HUES64 (cell line): ENCODE measurements around the gene SLC44A3.

ENCODE experiments used
- H3K27ac ChIP-seq: 2 replicates; pipeline ENCODE4 v1.7.0; 2013; ENCODE audit warnings: low read depth, low read length, inconsistent platforms
- H3K27me3 ChIP-seq: 2 replicates; pipeline ENCODE4 v1.6.1; 2013; ENCODE audit warnings: mild to moderate bottlenecking, low read length; ENCODE audit not compliant: insufficient read depth
- H3K36me3 ChIP-seq: 2 replicates; pipeline ENCODE4 v1.6.1; 2013; ENCODE audit warnings: mild to moderate bottlenecking, low read length; ENCODE audit not compliant: insufficient read depth
- H3K4me1 ChIP-seq: 2 replicates; pipeline ENCODE4 v1.6.1; 2013; ENCODE audit warnings: mild to moderate bottlenecking, low read length, moderate library complexity; ENCODE audit not compliant: insufficient read depth
- H3K4me3 ChIP-seq: 2 replicates; pipeline ENCODE4 v1.5.1; 2013; ENCODE audit warnings: mild to moderate bottlenecking, low read length, moderate library complexity
- H3K9ac ChIP-seq: 2 replicates; pipeline ENCODE4 v1.6.1; 2013; ENCODE audit warnings: mild to moderate bottlenecking, low read depth, low read length
- H3K9me3 ChIP-seq: 2 replicates; pipeline ENCODE4 v1.6.1; 2013; ENCODE audit warnings: low read depth, low read length; ENCODE audit not compliant: insufficient read depth
- WGBS: fragments of 150-250, 120-280 bp; methylation state at CpG from one replicate; pipeline ENCODE4 v1.1.7; 2013; ENCODE audit warnings: missing lambda C conversion rate; 5-methylcytosine and 5-hydroxymethylcytosine counted together

Gene SLC44A3

GRCh38 chr1:94819238-94819944 lies 766 bp upstream of the SLC44A3 start:
- no peaks in the 10 kb centered on the region for H3K36me3 ChIP-seq
- peaks cover 16% of the 10 kb centered on the region for H3K27me3 ChIP-seq
- WGBS, result 38% methylated on average over 13 of the region's 14 CpGs
- H3K9ac ChIP-seq, result peak overlapping the region; percentile 75
- peaks cover 5% of the 10 kb centered on the region; the same call in 1 of the 2 replicates for H3K9me3 ChIP-seq
- H3K4me3 ChIP-seq, result peak overlapping the region; percentile 70
- H3K27ac ChIP-seq, result no peak overlapping the region; the same call in 1 of the 2 replicates
- H3K4me1 ChIP-seq, result peaks cover 9% of the 10 kb centered on the region

DNA sequence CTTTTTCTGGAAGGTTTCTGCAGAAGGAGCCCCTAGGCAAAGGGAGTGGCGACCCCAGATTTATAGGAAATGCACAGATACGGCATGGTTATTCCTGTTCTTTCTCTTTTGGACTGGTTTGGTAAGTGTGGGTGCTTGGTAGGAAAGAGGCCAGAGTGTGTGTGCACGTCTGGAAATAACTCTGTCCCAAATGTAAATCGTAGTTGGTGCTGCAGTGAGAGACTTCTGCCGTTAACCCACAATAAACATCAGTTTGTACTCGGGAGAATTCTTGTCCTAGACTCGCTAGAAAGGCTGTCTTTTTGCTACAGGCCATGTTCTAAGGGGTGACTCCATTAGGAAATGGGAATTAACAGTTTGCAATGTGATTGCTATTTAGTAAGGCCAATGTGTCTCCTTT lies 779 bp downstream of the SLC44A3 start:
- Histone ChIP-seq H3K4me1 (peaks cover 9% of the 10 kb centered on the region), H3K27ac (no peak overlapping the region), H3K9me3 (peaks cover 5% of the 10 kb centered on the region; the same call in 1 of the 2 replicates), H3K27me3 (peaks cover 16% of the 10 kb centered on the region), H3K9ac (peak overlapping the region; percentile 79; the same call in 1 of the 2 replicates), H3K36me3 (no peaks in the 10 kb centered on the region), H3K4me3 (peak overlapping the region; percentile 70)
- WGBS, result 76% methylated on average over 6 of the region's 7 CpGs

GRCh38 chr1:94821636-94822305 lies 1.6 kb downstream of the SLC44A3 start:
- Histone ChIP-seq H3K9me3 (peaks cover 5% of the 10 kb centered on the region; the same call in 1 of the 2 replicates), H3K9ac (no peak overlapping the region), H3K4me3 (no peak overlapping the region), H3K4me1 (peaks cover 9% of the 10 kb centered on the region), H3K36me3 (no peaks in the 10 kb centered on the region), H3K27me3 (peaks cover 16% of the 10 kb centered on the region), H3K27ac (no peak overlapping the region)
- WGBS, result 87% methylated on average over 9 of the region's 9 CpGs

DNA sequence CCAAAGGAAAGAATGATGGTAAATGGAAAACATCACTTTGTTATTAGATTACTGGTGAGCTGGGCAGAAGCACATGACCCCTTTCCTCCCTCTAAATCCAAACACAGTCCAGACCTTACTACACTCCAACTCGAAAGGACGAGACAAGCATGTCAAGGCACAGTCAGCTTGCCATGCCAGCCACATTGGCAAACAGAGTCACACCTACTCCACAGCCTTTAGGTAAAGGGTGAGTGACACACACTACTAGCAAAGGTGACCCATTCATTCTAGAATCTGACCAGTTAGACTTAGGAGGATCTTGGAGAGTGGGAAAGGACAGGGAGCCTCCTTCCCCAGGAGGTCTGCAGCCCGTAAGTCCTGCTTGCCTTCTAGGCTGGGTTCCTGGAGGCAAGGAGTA lies 3.0 kb downstream of the SLC44A3 start:
- Histone ChIP-seq H3K27ac (no peak overlapping the region), H3K27me3 (peaks cover 16% of the 10 kb centered on the region), H3K9ac (no peak overlapping the region), H3K36me3 (peaks cover under 1% of the 10 kb centered on the region; the same call in 1 of the 2 replicates), H3K9me3 (no peaks in the 10 kb centered on the region), H3K4me1 (peaks cover 9% of the 10 kb centered on the region), H3K4me3 (no peak overlapping the region)
- 94% methylated on average over 3 of the region's 3 CpGs for WGBS

- Histone ChIP-seq H3K27ac (no peak overlapping the region), H3K36me3 (peaks cover 5% of the 10 kb centered on the region; the same call in 1 of the 2 replicates), H3K9me3 (no peaks in the 10 kb centered on the region), H3K9ac (no peak overlapping the region), H3K4me3 (no peak overlapping the region), H3K4me1 (no peaks in the 10 kb centered on the region), H3K27me3 (peaks cover 10% of the 10 kb centered on the region)
- 93% methylated on average over 2 of the region's 2 CpGs for WGBS
Observed at GRCh38 chr1:94825936-94826335, 5.8 kb downstream of the SLC44A3 start.

- H3K9ac ChIP-seq, result no peak overlapping the region
- 94% methylated on average over 4 of the region's 4 CpGs for WGBS
- H3K27ac ChIP-seq, result no peak overlapping the region
Observed at GRCh38 chr1:94827434-94827833, 7.3 kb downstream of the SLC44A3 start.

DNA sequence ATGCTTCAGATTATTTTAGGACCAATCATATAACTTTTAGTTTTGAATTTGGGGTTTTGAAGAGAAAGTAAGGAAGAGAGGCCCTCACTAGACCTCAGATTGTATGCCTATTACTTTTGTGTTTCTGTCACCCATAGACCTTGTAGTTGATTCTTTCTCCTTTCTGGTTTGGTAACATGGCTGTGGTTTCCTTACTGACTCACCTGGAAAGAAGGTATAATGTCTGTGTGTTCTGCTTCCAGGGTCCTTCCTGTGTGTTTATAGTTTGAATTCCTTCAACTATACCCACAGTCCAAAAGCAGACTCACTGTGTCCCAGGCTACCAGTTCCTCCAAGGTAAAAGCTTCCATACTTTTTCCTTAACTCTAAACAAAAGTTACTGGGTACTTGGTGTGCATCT lies 8.1 kb downstream of the SLC44A3 start:
- no peak overlapping the region for H3K9ac ChIP-seq

More at GRCh38 chr1:94827434-94827833, 7.3 kb downstream of the SLC44A3 start:
- peaks cover 5% of the 10 kb centered on the region; the same call in 1 of the 2 replicates for H3K36me3 ChIP-seq
- no peak overlapping the region for H3K4me3 ChIP-seq
- H3K9me3 ChIP-seq, result no peaks in the 10 kb centered on the region
- no peaks in the 10 kb centered on the region for H3K27me3 ChIP-seq
- no peaks in the 10 kb centered on the region for H3K4me1 ChIP-seq

DNA sequence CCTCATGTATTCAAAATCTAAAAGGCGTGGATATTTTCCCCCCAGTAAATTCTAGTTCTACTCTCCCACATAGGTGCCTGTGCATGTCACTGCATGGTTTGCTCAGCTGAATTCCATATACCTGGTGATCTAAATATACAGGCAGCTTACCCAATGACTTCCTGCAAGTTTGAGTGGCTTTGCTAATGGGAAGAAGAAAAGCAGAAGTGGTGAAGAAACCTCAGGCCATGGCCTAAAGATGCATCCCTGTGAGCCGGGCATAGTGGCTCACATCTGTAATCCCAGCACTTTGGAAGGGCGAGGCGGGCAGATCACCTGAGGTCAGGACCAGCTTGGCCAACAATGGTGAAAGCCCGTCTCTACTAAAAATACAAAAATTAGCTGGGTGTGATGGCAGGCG lies 11.5 kb downstream of the SLC44A3 start:
- Histone ChIP-seq H3K4me3 (no peak overlapping the region), H3K9me3 (no peaks in the 10 kb centered on the region), H3K27ac (no peak overlapping the region), H3K9ac (no peak overlapping the region), H3K27me3 (no peaks in the 10 kb centered on the region), H3K4me1 (no peaks in the 10 kb centered on the region), H3K36me3 (peaks cover 5% of the 10 kb centered on the region; the same call in 1 of the 2 replicates)
- 96% methylated on average over 6 of the region's 6 CpGs for WGBS

More for the DNA sequence above, 8.1 kb downstream of the SLC44A3 start:
- Histone ChIP-seq H3K4me1 (no peaks in the 10 kb centered on the region), H3K4me3 (no peak overlapping the region), H3K27me3 (no peaks in the 10 kb centered on the region), H3K27ac (no peak overlapping the region), H3K36me3 (peaks cover 5% of the 10 kb centered on the region; the same call in 1 of the 2 replicates), H3K9me3 (no peaks in the 10 kb centered on the region)

- H3K27ac ChIP-seq, result no peak overlapping the region
- no peaks in the 10 kb centered on the region for H3K4me1 ChIP-seq
- H3K9ac ChIP-seq, result no peak overlapping the region
- no peaks in the 10 kb centered on the region for H3K27me3 ChIP-seq
- H3K36me3 ChIP-seq, result peaks cover 5% of the 10 kb centered on the region; the same call in 1 of the 2 replicates
- no peak overlapping the region for H3K4me3 ChIP-seq
- H3K9me3 ChIP-seq, result no peaks in the 10 kb centered on the region
- WGBS, result 81% methylated on average over 1 of the region's 1 CpG
Observed at GRCh38 chr1:94832446-94832845, 12.3 kb downstream of the SLC44A3 start.

DNA sequence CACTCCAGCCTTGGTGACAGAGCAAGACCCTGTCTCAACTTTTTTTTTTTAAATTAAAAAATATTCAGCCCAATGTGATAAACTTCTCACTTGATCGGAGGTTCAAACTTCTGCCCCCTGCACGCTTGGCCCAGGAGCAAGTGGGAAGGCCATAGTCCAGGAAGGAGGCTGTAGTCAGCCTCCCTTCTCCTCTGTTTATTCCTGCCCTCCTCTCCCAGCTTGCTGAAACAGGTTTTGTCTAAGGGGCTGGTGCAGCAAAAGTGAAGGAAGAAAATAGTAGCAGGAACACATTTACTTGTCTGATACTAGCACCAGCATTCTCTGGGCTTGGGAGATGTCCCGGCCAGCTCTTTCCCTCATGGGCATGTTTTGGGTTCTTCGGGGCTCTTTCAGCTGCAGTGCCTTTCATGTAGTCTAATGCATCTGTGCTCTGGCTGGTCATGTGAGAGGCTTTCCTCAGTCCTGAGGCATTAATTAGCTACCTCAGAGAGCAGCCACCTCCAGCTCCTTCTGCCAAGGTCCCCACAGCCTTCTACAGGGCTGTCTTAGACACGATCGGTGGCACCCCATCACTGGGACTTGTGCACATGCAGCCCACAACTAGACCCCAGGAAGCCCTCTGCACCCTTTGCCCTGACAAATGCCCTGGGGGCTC lies 12.9 kb downstream of the SLC44A3 start:
- H3K27ac ChIP-seq, result no peak overlapping the region
- 93% methylated on average over 6 of the region's 6 CpGs for WGBS
- H3K9me3 ChIP-seq, result no peaks in the 10 kb centered on the region
- H3K4me3 ChIP-seq, result no peak overlapping the region
- peaks cover 5% of the 10 kb centered on the region; the same call in 1 of the 2 replicates for H3K36me3 ChIP-seq
- H3K4me1 ChIP-seq, result no peaks in the 10 kb centered on the region
- no peak overlapping the region for H3K9ac ChIP-seq
- H3K27me3 ChIP-seq, result no peaks in the 10 kb centered on the region

DNA sequence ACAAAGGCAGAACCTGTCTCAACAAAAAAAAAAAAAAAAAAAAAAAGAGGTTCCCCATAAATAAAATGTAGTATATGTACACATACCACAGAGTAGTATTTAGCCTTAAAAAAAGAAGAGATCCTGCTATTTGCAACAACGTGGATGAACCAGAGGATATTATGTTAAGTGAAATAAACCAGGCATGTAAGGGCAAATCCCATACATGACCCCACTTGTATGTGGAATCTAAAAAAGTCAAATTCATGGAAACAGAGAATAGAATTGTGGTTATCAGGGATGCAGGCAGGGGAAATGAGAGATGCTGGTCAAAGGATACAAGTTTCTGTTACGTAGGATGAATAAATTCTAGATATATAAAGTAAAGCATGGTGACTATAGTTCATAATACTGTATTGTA lies 16.7 kb downstream of the SLC44A3 start:
- Histone ChIP-seq H3K9me3 (no peaks in the 10 kb centered on the region), H3K27me3 (no peaks in the 10 kb centered on the region), H3K36me3 (no peaks in the 10 kb centered on the region), H3K9ac (no peak overlapping the region), H3K4me3 (no peak overlapping the region), H3K27ac (no peak overlapping the region), H3K4me1 (no peaks in the 10 kb centered on the region)
- WGBS, result 88% methylated on average over 2 of the region's 2 CpGs
